Left cardiac atrium (tissue), 4 donors: ENCODE data around the gene PIWIL1. TPM values are rescaled to one million over a fixed set of nuclear protein-coding genes. Genes with fewer than 3 reads are reported as not detected.

ENCODE experiments used
- ATAC-seq, 2 donors: fragments of 200-7000 bp; cut with Tn5 transposase; one replicate each; pipeline ENCODE4 v1.9.1; 2020; ENCODE audit warnings: mild to moderate bottlenecking in 2 of 2, moderate library complexity in 2 of 2
- DNase-seq: peaks from one replicate; pipeline ENCODE4 v3.0.0-alpha.2; 2020
- intact Hi-C, 2 donors: fragments of 100-400 bp; cut with DNase I; formaldehyde crosslinking; loops; one replicate each; pipeline versions ENCODE4 v1.14.1 to v1.15.1; 2022 to 2023
- total RNA-seq, 2 donors: library from RNA; stranded (reverse); fragmentation: NEBNext Ultra II Directional; extraction: Animal tissue kit (Norgen Biotek cat#: 25700); gene quantifications; one replicate each; pipeline ENCODE4 v1.2.1, GENCODE V29; 2021
- donor health status: DM: no; HTN: yes; CAD: no.
- donor health status: DM: no; HTN: yes; CAD: no; lungs with severe emphysema.
- donor health status: DM: yes; HTN: yes; CAD: no.
- donor health status: Dilated cardiomyopathy.

Gene PIWIL1
- total RNA-seq, 2 donors from 2014 or later, result not detected

DNA sequence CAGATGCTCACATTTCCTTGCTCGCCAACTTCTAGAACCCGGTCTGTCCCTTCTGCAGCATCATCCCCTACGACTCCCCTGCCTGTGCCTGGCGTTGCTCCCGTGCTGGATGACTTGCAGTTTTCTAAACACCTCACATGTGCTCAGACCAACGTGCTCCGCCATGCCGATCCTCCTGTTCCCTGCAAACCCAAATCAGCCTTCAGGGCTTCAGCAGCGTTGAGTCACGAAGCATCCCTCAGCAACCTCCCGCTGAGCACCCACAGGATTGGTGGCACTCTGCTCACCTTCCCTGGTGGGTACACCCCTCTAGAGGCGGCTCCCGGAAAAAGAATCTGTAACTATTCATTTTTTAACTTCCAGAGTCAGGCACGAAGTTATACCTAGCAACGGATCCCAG, 2.8 kb upstream of the PIWIL1 start:
- intact Hi-C loops, result loop anchor here (1.0 to 10.0 kb wide), 3 partner anchors 50 to 288 kb away; no protein-coding TSS in a partner anchor
- ATAC-seq (no peak), DNase-seq (no peak)

DNA sequence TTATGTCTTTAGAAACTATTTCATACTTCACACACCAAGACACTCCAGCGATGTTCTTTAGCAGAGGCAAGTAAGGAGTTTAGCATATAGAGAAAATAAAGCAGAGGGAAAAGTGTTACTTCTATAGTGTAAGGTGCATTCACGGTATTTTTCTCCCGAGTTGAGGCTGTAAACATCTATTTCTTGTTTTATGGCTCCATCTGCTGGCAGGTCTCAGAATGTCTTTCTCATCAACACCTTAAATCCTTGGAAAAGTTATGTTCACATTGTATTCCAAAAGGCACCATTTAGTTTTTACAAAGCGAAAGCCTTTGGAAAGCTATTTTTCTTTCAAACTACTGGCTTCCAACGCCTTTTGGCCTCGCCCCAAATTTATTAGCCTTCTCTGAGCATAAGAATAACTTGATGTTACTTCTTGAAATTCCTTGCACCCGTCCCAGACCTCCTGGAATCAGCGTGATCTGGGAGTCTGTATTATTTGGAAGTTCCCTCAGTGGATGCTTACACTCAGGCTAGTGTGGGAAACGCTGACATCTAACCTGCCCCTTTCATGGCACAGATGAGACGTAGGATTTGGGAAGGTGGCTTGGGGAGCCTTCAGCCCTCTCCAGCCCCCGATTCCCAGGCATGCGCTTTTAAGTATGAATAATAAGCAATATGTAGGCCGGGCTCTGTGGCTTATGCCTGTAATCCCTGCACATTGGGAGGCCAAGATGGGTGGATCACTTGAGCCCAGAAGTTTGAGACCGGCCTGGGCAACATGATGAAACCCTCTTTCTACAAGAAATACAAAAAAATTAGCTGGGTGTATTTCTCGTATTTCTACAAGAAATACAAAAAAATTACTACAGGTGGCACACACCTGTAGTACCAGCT, 1.9 kb upstream of the PIWIL1 start:
- intact Hi-C loops, result loop anchor here (1.0 to 10.0 kb wide), 3 partner anchors 51 to 288 kb away; no protein-coding TSS in a partner anchor
- ATAC-seq (peak in 1 of 2 donors; percentile 27), DNase-seq (no peak)

DNA sequence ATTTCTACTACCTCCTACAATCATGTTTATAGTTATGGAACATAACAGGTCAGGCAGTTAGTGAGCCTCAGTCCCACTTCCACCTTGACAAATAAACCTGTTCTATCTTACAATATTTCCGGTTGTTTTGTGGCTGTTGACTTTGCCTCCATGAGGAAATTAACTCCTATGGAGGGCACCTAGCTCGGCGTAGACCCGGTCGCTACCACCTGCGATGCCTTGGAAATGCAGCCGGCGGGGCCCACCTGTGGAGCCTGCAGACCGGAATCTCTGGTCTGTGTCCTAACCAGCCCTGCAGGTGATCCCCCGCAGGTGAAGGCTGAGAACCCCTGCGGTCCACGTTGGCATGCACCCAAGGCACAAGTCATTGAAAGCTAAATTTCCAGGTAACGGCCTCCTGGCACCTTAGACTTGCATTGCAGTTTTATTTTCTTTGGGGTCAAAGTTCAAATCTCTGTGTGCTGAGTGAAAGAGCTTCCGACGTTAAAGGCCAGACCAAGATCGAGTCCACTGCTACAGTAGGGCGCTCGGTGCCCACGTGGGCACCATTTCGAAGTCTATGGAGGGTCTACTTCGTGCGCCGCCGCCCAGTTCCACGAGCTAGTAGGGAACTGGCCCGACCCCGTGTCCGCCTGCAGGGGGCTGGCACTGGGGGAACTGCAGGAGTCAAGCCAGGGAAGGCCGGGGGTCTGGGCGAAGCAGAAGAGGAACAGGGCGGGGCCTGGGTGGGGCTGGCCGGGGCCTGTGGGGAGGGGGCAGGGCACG, 782 bp upstream of the PIWIL1 start:
- DNase-seq (no peak), ATAC-seq (no peak)
- intact Hi-C loops, result loop anchor here (5.0 to 10.0 kb wide), 2 partner anchors 52 to 290 kb away; no protein-coding TSS in a partner anchor

DNA sequence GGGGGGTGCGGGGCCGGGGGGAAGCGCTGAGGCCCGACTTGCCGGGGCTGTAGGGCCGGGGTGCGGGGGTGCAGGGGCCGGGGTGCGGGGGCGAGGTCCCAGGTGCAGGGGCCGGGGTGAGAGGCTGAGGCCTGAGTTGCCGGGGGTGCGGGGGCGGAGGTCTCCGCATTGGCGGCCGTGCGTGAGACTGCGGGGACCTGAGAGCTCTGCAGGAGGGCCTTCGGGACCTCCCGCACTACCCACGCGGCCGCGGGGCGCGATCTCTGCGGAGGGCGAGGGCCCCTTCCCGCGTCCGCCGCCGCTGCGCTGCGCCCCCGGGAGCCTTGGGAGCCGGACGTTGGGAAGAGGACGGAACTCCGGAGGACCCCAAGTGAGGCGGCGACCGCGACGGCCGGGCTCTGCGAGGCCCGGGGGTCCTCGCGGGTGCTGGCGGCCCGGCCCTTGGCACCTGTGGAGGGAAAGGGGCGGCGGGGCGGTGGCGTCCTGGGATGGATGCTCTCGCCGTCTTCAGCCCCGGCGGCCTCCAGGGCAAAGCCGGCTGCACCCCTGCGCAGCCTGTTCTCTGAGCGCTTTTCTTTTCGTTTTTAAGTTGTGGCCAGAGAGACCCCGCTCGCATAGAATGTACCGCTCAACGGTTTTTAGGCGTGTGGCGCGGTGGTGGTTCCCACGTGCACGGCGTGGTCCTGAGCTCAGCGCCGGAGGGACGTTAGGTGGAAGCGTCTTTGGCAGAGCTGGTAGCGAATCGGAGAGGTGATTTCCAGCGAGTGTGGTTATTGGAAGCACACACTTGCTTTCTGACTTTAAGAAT, 1.3 kb downstream of the PIWIL1 start:
- DNase-seq, result no peak
- ATAC-seq, result no peak
- intact Hi-C loops, result loop anchor here (5.0 to 10.0 kb wide), 2 partner anchors 54 to 292 kb away; no protein-coding TSS in a partner anchor

DNA sequence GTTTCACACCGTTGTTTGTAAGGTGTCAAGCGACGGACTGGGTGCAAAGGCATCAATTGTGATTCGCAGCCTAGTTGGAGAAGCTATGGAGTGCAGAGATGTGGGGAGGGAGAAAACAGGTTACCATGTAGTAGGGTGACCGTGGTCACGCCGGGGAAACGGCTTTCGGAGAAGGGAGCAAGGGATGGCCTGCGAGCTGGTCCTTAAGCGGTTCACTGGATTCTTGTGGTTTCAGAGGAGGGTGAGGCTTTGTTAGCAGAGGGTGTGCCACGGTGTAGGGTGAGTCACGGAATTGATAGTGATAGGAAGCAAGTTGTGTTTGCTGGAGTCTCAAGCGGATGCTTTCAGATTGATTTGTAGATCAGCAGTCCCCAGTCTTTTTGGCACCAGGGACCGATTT, 2.3 kb downstream of the PIWIL1 start:
- intact Hi-C loops, result loop anchor here (5.0 to 10.0 kb wide), 2 partner anchors 55 to 293 kb away; no protein-coding TSS in a partner anchor
- ATAC-seq (no peak), DNase-seq (no peak)

GRCh38 chr12:130342442-130342841, 4.8 kb downstream of the PIWIL1 start:
- ATAC-seq, result no peak
- intact Hi-C loops, result no loop called here
- DNase-seq, result no peak

DNA sequence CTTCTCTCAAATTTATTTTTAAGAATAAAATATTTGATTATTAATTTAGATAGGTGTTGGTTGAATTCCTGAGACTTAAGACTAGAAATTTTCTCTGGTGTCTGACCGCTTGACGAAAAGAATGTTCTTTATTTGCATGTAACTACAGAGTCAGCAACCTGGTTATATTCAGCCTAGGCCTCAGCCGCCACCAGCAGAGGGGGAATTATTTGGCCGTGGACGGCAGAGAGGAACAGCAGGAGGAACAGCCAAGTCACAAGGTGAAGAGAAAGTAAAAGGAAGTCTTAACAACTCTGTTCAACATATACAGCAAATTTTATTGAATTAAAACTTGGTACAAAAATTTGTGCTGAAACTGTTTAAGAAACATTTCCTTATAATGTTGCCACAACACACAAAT, 5.2 kb downstream of the PIWIL1 start:
- ATAC-seq (no peak), DNase-seq (no peak)
- intact Hi-C loops, result no loop called here

GRCh38 chr12:130344529-130344928, 6.8 kb downstream of the PIWIL1 start:
- DNase-seq (no peak), ATAC-seq (no peak)
- intact Hi-C loops, result no loop called here

GRCh38 chr12:130345292-130345691, 7.6 kb downstream of the PIWIL1 start:
- intact Hi-C loops, result no loop called here
- DNase-seq (no peak), ATAC-seq (no peak)

DNA sequence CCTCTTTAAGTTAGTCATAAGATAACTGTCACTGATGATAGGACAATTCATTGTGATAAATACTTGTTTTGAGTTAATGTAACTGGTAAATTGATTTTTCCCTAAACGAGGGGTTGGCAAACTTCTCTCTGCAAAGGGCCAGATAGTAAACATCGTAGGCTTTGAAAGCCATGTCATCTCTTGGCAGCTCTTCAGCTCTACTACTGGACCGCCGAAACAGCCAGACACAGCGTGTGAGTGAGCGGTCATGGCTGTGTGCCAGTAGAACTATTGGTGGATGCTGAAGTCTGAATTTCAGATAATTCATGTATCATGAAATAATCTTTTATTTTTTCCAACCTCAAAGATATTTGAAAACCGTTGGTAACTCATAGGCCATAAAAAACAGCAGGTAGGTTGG, 9.9 kb downstream of the PIWIL1 start:
- intact Hi-C loops, result no loop called here
- no peak for ATAC-seq

GRCh38 chr12:130350715-130351114, 13.0 kb downstream of the PIWIL1 start:
- intact Hi-C loops, result no loop called here
- DNase-seq (no peak), ATAC-seq (no peak)

More for the DNA sequence above, 9.9 kb downstream of the PIWIL1 start:
- DNase-seq, result no peak

- intact Hi-C loops, result no loop called here
- DNase-seq, result no peak
- no peak for ATAC-seq
Observed at GRCh38 chr12:130351326-130351725, 13.6 kb downstream of the PIWIL1 start.

DNA sequence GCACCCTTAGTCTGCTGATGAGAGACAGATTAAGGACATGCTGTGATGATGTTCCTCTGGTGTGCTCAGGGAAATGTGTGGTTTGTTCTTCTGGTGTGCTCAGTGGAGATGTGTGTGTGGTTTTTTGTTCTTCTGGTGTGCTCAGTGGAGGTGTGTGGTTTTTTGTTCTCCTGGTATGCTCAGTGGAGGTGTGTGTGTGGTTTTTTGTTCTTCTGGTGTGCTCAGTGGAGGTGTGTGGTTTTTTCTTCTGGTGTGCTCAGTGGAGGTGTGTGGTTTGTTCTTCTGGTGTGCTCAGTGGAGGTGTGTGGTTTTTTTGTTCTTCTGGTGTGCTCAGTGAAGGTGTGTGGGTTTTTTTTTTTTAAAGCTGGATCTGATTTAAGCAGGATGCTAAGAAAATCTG, 15.4 kb downstream of the PIWIL1 start:
- ATAC-seq, result no peak
- intact Hi-C loops, result no loop called here
- DNase-seq, result no peak

GRCh38 chr12:130354407-130354806, 16.7 kb downstream of the PIWIL1 start:
- ATAC-seq (no peak), DNase-seq (no peak)
- intact Hi-C loops, result no loop called here

GRCh38 chr12:130356222-130356621, 18.5 kb downstream of the PIWIL1 start:
- intact Hi-C loops, result no loop called here
- DNase-seq, result no peak
- no peak for ATAC-seq

GRCh38 chr12:130357241-130357640, 19.6 kb downstream of the PIWIL1 start:
- intact Hi-C loops, result no loop called here
- no peak for ATAC-seq

DNA sequence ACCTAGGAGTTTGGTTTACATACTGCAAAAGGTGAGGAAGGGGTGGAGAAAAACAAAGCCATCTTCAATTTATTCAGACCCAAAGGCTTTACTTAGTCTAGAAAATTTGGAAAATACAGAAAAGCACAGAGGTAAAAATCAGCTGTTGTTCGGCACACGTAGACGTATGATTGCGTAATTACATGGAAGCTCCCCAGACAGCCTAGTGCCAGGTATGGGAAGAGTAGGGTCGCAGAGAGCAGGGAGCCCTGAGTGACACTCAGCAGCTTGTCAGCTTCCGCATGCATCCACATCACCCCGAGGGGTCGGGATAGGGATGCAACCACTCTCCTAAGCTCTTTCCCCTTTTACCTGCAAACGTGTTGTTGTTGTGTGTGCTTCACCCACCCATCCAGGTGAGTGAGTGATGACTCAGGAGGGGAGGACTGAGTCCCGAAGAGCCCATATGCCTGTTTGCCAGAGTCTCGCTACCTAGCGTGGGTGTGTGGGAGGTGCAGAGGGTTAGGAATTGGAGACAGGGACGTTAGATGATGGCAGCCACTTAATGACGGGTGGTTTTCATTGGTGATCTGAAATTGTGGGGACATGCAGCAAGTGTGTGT, 20.1 kb downstream of the PIWIL1 start:
- DNase-seq (no peak), ATAC-seq (no peak)
- intact Hi-C loops, result no loop called here

More at GRCh38 chr12:130357241-130357640, 19.6 kb downstream of the PIWIL1 start:
- DNase-seq, result no peak

DNA sequence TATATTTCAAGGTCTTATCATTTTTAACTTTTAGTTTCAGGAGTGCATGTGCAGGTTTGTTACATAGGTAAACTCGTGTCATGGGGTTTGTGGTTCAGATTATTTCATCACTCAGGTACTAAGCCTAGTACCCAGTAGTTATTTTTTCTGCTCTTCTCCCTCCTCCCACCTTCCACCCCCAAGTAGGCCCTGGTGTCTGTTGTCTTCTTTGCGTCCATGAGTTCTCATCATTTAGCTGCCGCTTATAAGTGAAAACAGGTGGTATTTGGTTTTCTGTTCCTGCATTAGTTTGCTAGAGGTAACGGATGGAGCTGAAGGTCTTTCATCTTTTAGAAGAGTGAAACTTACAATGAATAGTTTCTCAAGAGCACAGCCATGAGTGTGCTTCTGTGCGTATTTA, 24.4 kb downstream of the PIWIL1 start:
- no peak for ATAC-seq
- DNase-seq, result no peak
- intact Hi-C loops, result no loop called here

GRCh38 chr12:130364578-130364977, 26.9 kb downstream of the PIWIL1 start:
- DNase-seq (no peak), ATAC-seq (no peak)
- intact Hi-C loops, result no loop called here
